HepG2 (cell line): ENCODE results near the gene TMUB1.

Experiments used
- EZH2 ChIP-seq: conservative IDR thresholded peaks from 2 replicates; pipeline ENCODE4 v1.6.1; 2012; ENCODE audit warnings: mild to moderate bottlenecking, low read depth, low read length, moderate library complexity
- FOSL2 ChIP-seq: sonication (generic); formaldehyde crosslinking; IDR thresholded peaks from 2 replicates; pipeline ENCODE4 v1.4.0; 2020; ENCODE audit warnings: missing genetic modification reagents
- KAT2B ChIP-seq: fragments of 150-350 bp; IDR thresholded peaks from 2 replicates; pipeline ENCODE4 v1.6.1; 2014; ENCODE audit warnings: low read depth, low read length, borderline replicate concordance
- NFYB ChIP-seq: sonication (generic); formaldehyde crosslinking; IDR thresholded peaks from 2 replicates; pipeline ENCODE4 v1.4.0; 2020; ENCODE audit warnings: missing genetic modification reagents
- RAD21 ChIP-seq: fragments of 450-650 bp; formaldehyde crosslinking; IDR thresholded peaks from 2 replicates; pipeline ENCODE4 v1.5.0; 2020; ENCODE audit warnings: mild to moderate bottlenecking
- REXO4 ChIP-seq: sonication (generic); formaldehyde crosslinking; IDR thresholded peaks from 2 replicates; pipeline ENCODE4 v1.8.0; 2022; ENCODE audit warnings: missing genetic modification reagents, mild to moderate bottlenecking, borderline replicate concordance
- TCF12 ChIP-seq, 2 experiments: fragments of 450-650 bp in 1 of 2; sonication (generic) in 1 of 2; formaldehyde crosslinking in 1 of 2; IDR thresholded peaks; 2 replicates each; pipeline versions ENCODE4 v1.6.1 to v1.8.0; 2017 to 2022; ENCODE audit warnings: antibody characterized with exemption in 1 of 2, mild to moderate bottlenecking in 1 of 2, missing genetic modification reagents in 1 of 2, moderate library complexity in 1 of 2
- TGIF2 ChIP-seq: IDR thresholded peaks from 2 replicates; pipeline ENCODE4 v1.6.1; 2016; ENCODE audit warnings: control low read depth, missing compliant biosample characterization
- ZBTB26 ChIP-seq: IDR thresholded peaks from 2 replicates; pipeline ENCODE4 v1.6.1; 2016; ENCODE audit warnings: missing compliant biosample characterization, missing genetic modification reagents, borderline replicate concordance
- ZNF7 ChIP-seq: IDR thresholded peaks from 2 replicates; pipeline ENCODE4 v1.6.1; 2016; ENCODE audit warnings: missing biosample characterization, missing genetic modification reagents

GRCh38 chr7:151128144-151128543 lies 44.9 kb upstream of the TMUB1 start:
- TF ChIP-seq TCF12 (IDR thresholded peaks at IDR 0.05): no peak
- TF ChIP-seq TCF12 (CRISPR knock-in tag; IDR thresholded peaks at IDR 0.05): no peak
- TF ChIP-seq ZNF7 (CRISPR knock-in tag): no peak
- no peak for TF ChIP-seq RAD21 (CRISPR knock-in tag)
- no peak for TF ChIP-seq REXO4 (CRISPR knock-in tag)
- TF ChIP-seq FOSL2: no peak
- TF ChIP-seq TGIF2 (CRISPR knock-in tag): no peak
- no peak for TF ChIP-seq ZBTB26
- TF ChIP-seq KAT2B: no peak
- no peak for TF ChIP-seq EZH2
- TF ChIP-seq NFYB: no peak
